Mononuclear cell (primary cell): ENCODE results near the gene DPM3. TPM values are rescaled to one million over a fixed set of nuclear protein-coding genes. Genes with fewer than 3 reads are reported as not detected.

ENCODE experiments used
- H3K27me3 ChIP-seq: 2 replicates; pipeline ENCODE4 v1.6.0; 2011; ENCODE audit warnings: low read length, control low read depth; ENCODE audit not compliant: insufficient read depth
- H3K4me1 ChIP-seq: 2 replicates; pipeline ENCODE4 v1.5.1; 2011; ENCODE audit warnings: mild to moderate bottlenecking, low read length, control low read depth; ENCODE audit not compliant: insufficient read depth
- H3K4me3 ChIP-seq: 2 replicates; pipeline ENCODE4 v1.5.1; 2011; ENCODE audit warnings: mild to moderate bottlenecking, low read length, moderate library complexity
- H3K9me3 ChIP-seq: 2 replicates; pipeline ENCODE4 v1.5.1; 2011; ENCODE audit warnings: low read depth, mild to moderate bottlenecking, control low read depth, low read length
- total RNA-seq: library from RNA; depleted of rRNA; stranded (reverse); fragments of >200 nt; gene quantifications from one replicate; pipeline ENCODE4 v1.2.3, GENCODE V29; 2012

Gene DPM3
- total RNA-seq, 1 donor = 14.0 TPM

DNA sequence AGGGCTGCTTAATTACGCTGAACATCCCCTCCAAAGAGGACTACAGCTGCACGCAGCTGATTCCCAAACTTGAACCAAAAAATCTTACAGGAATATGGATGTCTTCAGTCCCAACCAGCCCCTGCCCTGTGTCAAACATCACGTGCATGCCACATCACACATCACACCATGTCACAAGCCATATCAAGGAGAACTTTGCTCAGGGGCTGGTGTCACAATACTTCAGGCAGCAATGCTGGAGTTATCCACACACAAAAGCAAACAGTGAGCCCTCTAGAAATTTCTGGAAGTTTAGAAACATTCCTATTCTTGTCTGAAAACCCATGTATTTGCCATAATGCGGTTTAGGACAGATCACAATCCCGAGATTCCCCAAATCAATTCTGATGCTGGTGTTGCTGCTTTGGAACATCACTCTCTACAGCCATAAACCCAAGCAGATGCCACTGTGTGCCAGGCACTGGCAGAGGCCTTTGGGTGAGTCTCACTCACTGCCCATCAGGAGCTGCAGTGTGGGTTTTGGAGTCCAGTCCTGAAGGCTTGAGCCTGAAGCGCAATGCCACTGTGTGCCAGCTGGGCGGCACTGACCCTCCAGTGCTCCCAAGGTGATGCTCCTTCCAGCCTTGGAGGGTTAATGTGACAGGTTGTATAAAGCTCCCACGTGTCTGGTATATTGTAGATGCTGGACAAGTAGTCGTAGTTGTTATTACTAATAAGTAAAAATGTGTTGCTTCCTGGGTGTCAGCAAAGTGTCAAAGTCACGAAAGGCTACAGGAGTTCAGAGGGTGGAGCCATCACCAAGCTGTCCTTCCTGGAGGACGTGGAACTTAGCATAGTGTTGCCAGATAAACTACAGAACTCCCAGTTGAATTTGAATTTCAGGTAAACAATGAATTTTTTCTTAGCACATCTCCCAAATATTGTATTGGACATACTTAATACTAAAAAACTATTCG is 32.7 kb downstream of the DPM3 start:
- Histone ChIP-seq H3K9me3 (no peaks in the 10 kb centered on the region), H3K4me3 (no peak overlapping the region), H3K27me3 (no peaks in the 10 kb centered on the region), H3K4me1 (peaks cover 3% of the 10 kb centered on the region)

GRCh38 chr1:155106862-155107261 is 33.5 kb downstream of the DPM3 start:
- no peak overlapping the region for H3K4me3 ChIP-seq
- H3K27me3 ChIP-seq = no peaks in the 10 kb centered on the region

GRCh38 chr1:155105604-155106011 is 34.7 kb downstream of the DPM3 start:
- no peaks in the 10 kb centered on the region for H3K27me3 ChIP-seq
- peaks cover 15% of the 10 kb centered on the region for H3K4me1 ChIP-seq
- H3K4me3 ChIP-seq = no peak overlapping the region
- no peaks in the 10 kb centered on the region for H3K9me3 ChIP-seq

More at GRCh38 chr1:155106862-155107261, 33.5 kb downstream of the DPM3 start:
- Histone ChIP-seq H3K4me1 (peaks cover 9% of the 10 kb centered on the region), H3K9me3 (no peaks in the 10 kb centered on the region)

DNA sequence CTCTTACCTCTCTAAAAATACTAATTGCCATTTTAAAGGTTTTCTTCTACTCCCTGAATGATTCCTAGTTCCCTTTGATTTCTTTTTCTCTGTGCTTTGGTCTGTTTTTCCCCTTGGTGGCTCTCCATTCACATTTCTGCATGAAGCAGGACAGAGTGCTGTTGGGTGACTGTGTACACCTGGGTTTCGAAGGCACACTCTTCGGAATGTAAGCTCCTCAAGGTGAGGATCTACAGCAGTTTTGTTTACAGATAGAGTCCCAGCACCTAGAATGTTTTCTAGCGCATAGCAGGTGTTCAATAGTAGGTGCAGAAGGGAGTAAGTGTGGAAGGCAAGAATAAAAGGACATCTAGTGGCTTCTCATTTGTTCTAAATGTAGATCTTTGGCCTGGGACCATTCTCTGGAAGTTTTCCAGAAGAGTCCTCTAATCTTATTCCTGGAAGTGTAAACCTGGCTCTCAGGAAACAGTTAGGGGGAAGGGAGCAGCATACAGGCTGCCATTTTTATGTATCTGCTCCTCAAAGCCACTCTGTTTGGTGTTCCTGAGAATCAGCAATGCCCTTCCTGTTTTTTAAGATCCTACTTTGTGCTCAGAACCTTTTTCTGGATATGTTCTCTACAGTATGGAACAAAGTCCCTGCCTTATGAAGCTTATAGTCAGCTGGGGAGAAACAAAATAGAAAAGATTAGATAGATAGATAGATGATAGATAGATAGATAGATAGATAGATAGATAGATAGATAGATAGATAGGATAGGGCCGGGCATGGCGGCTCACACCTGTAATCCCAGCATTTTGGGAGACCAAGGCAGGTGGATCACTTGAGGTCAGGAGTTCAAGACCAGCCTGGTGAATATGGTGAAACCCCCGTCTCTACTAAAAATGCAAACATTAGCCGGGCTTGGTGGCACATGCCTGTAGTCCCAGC is 35.5 kb downstream of the DPM3 start:
- no peak overlapping the region for H3K4me3 ChIP-seq
- H3K4me1 ChIP-seq = peaks cover 15% of the 10 kb centered on the region

GRCh38 chr1:155103325-155103724 is 37.0 kb downstream of the DPM3 start:
- Histone ChIP-seq H3K4me3 (no peak overlapping the region), H3K4me1 (peaks cover 15% of the 10 kb centered on the region), H3K27me3 (no peaks in the 10 kb centered on the region), H3K9me3 (no peaks in the 10 kb centered on the region)

More for the DNA sequence above, 35.5 kb downstream of the DPM3 start:
- no peaks in the 10 kb centered on the region for H3K9me3 ChIP-seq
- no peaks in the 10 kb centered on the region for H3K27me3 ChIP-seq

DNA sequence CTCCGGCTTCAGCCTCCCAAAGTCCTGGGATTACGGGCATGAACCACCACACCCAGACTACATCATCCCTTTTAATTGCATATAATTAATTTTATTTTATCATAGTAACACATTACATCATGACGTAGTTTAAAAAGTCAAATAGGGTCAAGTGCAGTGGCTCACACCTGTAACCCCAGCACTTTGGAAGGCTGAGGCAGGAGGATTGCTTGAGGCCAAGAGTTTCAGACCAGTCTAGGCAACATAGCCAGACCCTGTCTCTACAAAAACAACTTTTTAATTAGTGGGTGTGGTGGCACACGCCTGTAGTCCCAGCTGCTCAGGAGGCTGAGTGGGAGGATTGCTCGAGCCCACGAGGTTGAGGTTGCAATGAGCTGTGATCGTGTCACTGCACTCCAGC is 41.0 kb downstream of the DPM3 start:
- Histone ChIP-seq H3K4me3 (no peak overlapping the region), H3K4me1 (peaks cover 15% of the 10 kb centered on the region), H3K27me3 (peaks cover 4% of the 10 kb centered on the region)

GRCh38 chr1:155094622-155094948 is 45.7 kb downstream of the DPM3 start:
- Histone ChIP-seq H3K4me1 (no peaks in the 10 kb centered on the region), H3K27me3 (peaks cover 4% of the 10 kb centered on the region)

More for the DNA sequence above, 41.0 kb downstream of the DPM3 start:
- no peaks in the 10 kb centered on the region for H3K9me3 ChIP-seq

DNA sequence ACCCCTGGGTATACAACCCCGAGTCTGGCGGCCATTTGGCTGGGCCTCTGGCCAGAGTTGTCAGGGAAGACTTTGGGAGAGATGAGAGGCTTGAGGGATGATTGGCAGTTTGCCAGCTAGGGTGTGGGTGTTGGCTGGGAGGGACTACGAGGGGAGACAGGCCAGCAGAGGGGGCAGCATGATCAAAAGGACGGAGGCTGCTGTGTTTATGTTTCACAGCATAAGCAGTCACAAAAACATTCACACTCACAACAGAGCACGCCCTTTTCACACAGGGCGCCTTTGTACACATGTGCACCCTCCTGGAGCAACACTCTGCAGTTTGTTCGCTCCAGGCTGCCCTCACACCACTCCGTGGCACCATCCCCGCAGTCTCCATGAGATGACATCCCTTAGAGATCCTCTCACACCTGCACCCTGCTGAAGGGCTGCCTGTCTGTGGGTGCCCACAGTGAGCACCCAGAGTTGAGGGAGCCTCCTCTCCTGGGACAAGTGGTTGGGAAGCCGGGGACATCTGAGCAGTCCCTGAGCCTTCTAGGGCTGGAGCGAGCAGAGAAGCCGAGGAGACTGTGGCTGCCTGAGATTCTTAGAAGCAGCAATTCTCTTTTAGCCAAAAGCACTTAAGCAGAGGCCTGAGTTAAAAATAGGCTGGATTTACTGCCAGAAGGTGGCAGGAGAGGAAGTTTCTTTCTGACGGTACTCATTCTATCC is 46.3 kb downstream of the DPM3 start:
- Histone ChIP-seq H3K4me3 (no peak overlapping the region), H3K27me3 (peaks cover 4% of the 10 kb centered on the region)

More at GRCh38 chr1:155094622-155094948, 45.7 kb downstream of the DPM3 start:
- Histone ChIP-seq H3K9me3 (no peaks in the 10 kb centered on the region), H3K4me3 (no peak overlapping the region)

DNA sequence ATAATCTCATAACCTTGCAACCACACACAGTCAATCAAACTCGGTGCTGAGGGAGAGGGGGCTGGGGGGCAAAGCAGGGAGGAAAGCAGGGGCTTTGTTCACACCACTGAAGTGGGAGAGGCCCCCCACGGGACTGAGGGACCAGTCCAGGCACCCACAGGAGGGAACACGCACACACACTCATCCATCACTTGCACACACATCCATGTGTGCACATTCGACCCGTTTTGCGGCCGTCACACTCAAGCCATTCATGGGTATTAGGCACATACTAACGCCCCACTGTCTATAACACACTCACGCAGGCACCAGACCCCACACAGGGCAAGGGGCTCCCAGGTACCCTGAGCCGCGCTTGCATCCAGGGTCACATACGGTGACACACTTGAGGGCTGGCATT is 47.7 kb downstream of the DPM3 start:
- H3K9me3 ChIP-seq = no peaks in the 10 kb centered on the region
- H3K4me1 ChIP-seq = no peaks in the 10 kb centered on the region
- H3K27me3 ChIP-seq = peaks cover 4% of the 10 kb centered on the region
- H3K4me3 ChIP-seq = no peak overlapping the region

More for the DNA sequence above, 46.3 kb downstream of the DPM3 start:
- Histone ChIP-seq H3K9me3 (no peaks in the 10 kb centered on the region), H3K4me1 (no peaks in the 10 kb centered on the region)

GRCh38 chr1:155092131-155092530 is 48.2 kb downstream of the DPM3 start:
- Histone ChIP-seq H3K27me3 (peaks cover 4% of the 10 kb centered on the region), H3K4me3 (no peak overlapping the region), H3K9me3 (no peaks in the 10 kb centered on the region), H3K4me1 (no peaks in the 10 kb centered on the region)

DNA sequence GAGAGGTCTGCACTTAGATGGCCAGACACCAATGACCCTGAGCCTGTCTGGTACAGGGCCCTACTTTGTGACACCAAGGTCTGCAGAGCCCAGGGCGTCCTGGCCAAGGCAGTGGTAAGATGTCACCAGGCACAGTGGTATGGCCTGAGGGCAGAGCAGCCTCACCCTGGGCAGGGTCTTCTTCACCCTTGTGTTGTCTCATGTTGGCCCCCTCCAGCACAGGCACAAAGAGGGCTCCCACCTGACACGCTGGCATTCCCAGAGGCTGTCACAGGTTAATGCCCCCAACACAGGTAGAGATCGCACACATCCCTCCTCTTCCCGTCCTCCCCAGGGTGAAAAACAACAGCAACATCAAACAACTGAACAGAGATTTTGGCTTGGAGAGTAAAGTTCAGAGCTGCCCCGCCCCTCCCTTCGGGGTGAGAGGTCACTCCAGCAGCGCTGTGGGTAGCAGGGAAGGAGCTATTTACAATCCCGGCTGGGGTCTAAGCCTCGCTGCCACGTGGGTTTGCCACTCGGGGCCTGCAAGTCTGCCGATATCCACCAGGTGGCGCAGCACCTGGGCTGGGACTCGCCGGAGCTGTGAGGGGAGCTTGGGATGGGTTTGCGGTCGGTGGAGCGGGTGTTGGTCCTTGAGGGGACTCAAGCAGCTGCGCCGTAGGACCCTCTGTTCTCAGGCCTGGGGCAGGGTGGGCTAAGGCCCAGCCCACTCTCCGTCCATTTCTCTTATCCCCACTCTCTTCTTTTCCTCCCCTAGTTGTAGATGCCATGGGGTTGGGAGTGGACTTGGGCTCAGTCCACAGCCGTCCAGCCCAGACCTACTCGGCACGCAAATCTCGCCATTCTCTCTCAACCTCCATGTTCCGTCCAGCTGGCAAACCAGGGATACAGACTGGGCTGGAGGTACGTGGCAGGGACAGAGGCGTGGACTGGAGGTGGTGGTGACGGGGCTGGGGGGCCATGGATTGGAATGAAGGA is 49.0 kb downstream of the DPM3 start:
- H3K4me1 ChIP-seq = peaks cover 5% of the 10 kb centered on the region
- peaks cover 4% of the 10 kb centered on the region for H3K27me3 ChIP-seq
- H3K9me3 ChIP-seq = no peaks in the 10 kb centered on the region
- H3K4me3 ChIP-seq = no peak overlapping the region
